Transverse colon (tissue), 4 donors: ENCODE results near the gene POU2F3. TPM values are rescaled to one million over a fixed set of nuclear protein-coding genes. Genes with fewer than 3 reads are reported as not detected.

Experiments used
- DNase-seq: peaks from one replicate; pipeline ENCODE4 v3.0.0-alpha.2; 2019
- H3K27ac ChIP-seq, 4 donors: fragments of 200-600 bp; sonication (generic); 2 replicates each; pipeline ENCODE4 v1.5.1; 2016 to 2018; ENCODE audit warnings: inconsistent platforms in 4 of 4
- H3K27me3 ChIP-seq: fragments of 200-600 bp; sonication (generic); 2 replicates; pipeline ENCODE4 v1.5.1; 2017; ENCODE audit warnings: inconsistent platforms
- H3K36me3 ChIP-seq, 4 donors: fragments of 200-600 bp; sonication (generic); 2 replicates each; pipeline ENCODE4 v1.5.1; 2017 to 2019; ENCODE audit warnings: inconsistent platforms in 4 of 4
- H3K4me1 ChIP-seq, 4 donors: fragments of 200-600 bp; sonication (generic); 2 replicates each; pipeline ENCODE4 v1.5.1; 2017 to 2020; ENCODE audit warnings: inconsistent platforms in 4 of 4
- H3K4me3 ChIP-seq, 4 donors: fragments of 200-600 bp; sonication (generic); 1 replicate in 1 of 4; 2 replicates in 3 of 4; pipeline versions ENCODE4 v1.5.1 to v1.6.1; 2017 to 2019; ENCODE audit warnings: inconsistent platforms in 4 of 4
- H3K9me3 ChIP-seq, 2 donors: fragments of 200-600 bp; sonication (generic); 2 replicates each; pipeline ENCODE4 v1.5.1; 2017 to 2019; ENCODE audit warnings: inconsistent platforms in 2 of 2
- EP300 ChIP-seq: sonication (generic); formaldehyde crosslinking; IDR thresholded peaks from one replicate; pipeline ENCODE4 v1.6.1; 2017; ENCODE audit warnings: antibody characterized with exemption, low read depth
- POLR2A ChIP-seq: fragments of 450-650 bp; IDR thresholded peaks from one replicate; pipeline ENCODE4 v1.6.1; 2016; ENCODE audit warnings: antibody characterized with exemption, mild to moderate bottlenecking, moderate library complexity
- POLR2AphosphoS5 ChIP-seq, 3 donors: sonication (generic); formaldehyde crosslinking; IDR thresholded peaks; one replicate each; pipeline ENCODE4 v1.6.1; 2016; ENCODE audit warnings: antibody characterized with exemption in 3 of 3
- WGBS, 2 donors: methylation state at CpG; one replicate each; pipeline ENCODE4 v1.1.5; 2018; ENCODE audit warnings: low coverage in 1 of 2; 5-methylcytosine and 5-hydroxymethylcytosine counted together
- in situ Hi-C, 4 donors: fragments of 200-750 bp; cut with MboI; loops; one replicate each; pipeline versions ENCODE4 v1.15.0 to v1.15.1; 2017; ENCODE audit warnings: low sequenced_read_pairs in 3 of 4, low pct_ligation_motif_present in 1 of 4, low pct_unique_long_range_greater_than_20kb in 1 of 4
- intact Hi-C: fragments of 100-400 bp; cut with DNase I; formaldehyde crosslinking; loops from one replicate; pipeline ENCODE4 v1.15.1; 2023; ENCODE audit warnings: low total_unique reads
- total RNA-seq, 4 donors: library from RNA; depleted of rRNA; stranded (reverse); fragments of >200 nt; gene quantifications; one replicate each; pipeline ENCODE4 v1.1.0, GENCODE V29; 2016
- TF ChIP-seq, protein P1 (sequence below), 5 experiments: fragments of 200-600 bp in 3 of 5; fragments of 450-650 bp in 2 of 5; sonication (generic) in 3 of 5; IDR thresholded peaks; 1 replicate in 2 of 5; 2 replicates in 3 of 5; pipeline ENCODE4 v1.5.1; 2016 to 2017; ENCODE audit warnings: antibody characterized with exemption in 5 of 5, inconsistent platforms in 3 of 5, mild to moderate bottlenecking in 2 of 5, moderate library complexity in 1 of 5

Gene POU2F3
- total RNA-seq, 4 donors from 2014 or later: 1.9 to 2.2 TPM; not detected in 2

DNA sequence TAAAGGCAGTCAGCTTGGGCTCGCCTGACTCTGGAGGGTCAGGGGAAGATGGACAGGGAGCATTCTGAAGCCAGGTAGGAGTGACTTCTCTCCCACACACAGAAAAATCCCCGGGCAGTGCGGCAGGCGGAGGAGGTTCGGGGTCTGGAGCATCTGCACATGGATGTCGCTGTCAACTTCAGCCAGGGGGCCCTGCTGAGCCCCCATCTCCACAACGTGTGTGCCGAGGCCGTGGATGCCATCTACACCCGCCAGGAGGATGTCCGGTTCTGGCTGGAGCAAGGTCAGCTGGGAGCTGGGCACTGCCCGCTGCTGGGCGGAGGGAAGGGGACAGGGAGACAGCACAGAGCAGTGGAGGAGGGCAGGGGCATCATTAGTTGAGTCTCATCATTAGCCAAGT is 13.2 kb upstream of the POU2F3 start:
- Histone ChIP-seq H3K27ac (no peak overlapping the region), H3K9me3 (no peaks in the 10 kb centered on the region), H3K27me3 (no peaks in the 10 kb centered on the region), H3K36me3 (peaks cover 0 to 8% (median 0%) of the 10 kb centered on the region in 4 donors), H3K4me3 (no peak overlapping the region), H3K4me1 (peaks cover 3 to 20% (median 8%) of the 10 kb centered on the region in 4 donors)
- no peak for DNase-seq
- TF ChIP-seq POLR2AphosphoS5 (IDR thresholded peaks at IDR 0.05) (no peak), EP300 (no peak), POLR2A (no peak)
- TF ChIP-seq, protein P1, sequence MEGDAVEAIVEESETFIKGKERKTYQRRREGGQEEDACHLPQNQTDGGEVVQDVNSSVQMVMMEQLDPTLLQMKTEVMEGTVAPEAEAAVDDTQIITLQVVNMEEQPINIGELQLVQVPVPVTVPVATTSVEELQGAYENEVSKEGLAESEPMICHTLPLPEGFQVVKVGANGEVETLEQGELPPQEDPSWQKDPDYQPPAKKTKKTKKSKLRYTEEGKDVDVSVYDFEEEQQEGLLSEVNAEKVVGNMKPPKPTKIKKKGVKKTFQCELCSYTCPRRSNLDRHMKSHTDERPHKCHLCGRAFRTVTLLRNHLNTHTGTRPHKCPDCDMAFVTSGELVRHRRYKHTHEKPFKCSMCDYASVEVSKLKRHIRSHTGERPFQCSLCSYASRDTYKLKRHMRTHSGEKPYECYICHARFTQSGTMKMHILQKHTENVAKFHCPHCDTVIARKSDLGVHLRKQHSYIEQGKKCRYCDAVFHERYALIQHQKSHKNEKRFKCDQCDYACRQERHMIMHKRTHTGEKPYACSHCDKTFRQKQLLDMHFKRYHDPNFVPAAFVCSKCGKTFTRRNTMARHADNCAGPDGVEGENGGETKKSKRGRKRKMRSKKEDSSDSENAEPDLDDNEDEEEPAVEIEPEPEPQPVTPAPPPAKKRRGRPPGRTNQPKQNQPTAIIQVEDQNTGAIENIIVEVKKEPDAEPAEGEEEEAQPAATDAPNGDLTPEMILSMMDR (IDR thresholded peaks at IDR 0.05): no peak
- in situ Hi-C loops (loop anchor here (5.0 to 10.0 kb wide), 3 partner anchors 49 to 54 kb away; no protein-coding TSS in a partner anchor), intact Hi-C loops (no loop called here)
- WGBS, 2 donors: 80 to 85% methylated on average over 1 to 13 of the region's 13 CpGs

DNA sequence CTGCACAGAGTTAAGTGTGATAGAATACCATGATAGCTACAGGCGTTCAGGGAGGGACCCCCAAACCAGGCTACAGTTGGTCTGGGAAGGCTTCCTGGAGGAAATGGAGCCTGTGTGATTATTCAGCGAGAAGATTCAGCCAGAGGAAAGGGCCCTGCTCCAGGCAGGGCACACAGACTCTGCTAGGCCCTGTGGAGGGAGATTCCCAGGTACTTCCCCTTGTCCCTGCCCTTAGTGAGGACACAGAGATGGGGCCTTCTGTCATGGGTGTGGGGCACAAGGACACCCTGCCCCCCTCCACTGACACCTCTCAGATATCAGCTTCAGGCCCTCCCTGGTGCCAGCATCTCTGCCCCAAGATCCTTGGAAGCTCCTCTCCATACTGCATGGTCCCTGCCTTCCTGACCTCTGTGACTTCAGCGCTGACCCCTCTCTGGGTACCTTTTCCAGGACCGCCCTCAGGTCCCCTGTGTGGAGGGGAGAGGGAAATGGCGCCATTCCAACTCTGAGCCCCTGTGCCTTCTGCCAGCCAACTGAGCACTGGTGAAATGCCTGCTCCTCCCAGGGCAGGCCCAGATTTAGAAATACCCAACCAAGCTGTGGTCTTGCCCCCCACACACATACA is 12.6 kb upstream of the POU2F3 start:
- Histone ChIP-seq H3K4me1 (peaks cover 0 to 16% (median 5%) of the 10 kb centered on the region in 4 donors), H3K27ac (no peak overlapping the region), H3K36me3 (peaks cover 0 to 8% (median 0%) of the 10 kb centered on the region in 4 donors), H3K9me3 (no peaks in the 10 kb centered on the region), H3K27me3 (no peaks in the 10 kb centered on the region), H3K4me3 (no peak overlapping the region)
- no peak for DNase-seq
- TF ChIP-seq, protein P1 (IDR thresholded peaks at IDR 0.05): no peak
- TF ChIP-seq EP300 (no peak), POLR2AphosphoS5 (IDR thresholded peaks at IDR 0.05) (no peak), POLR2A (no peak)
- intact Hi-C loops: no loop called here
- in situ Hi-C loops: loop anchor here (5.0 to 10.0 kb wide), 3 partner anchors 50 to 55 kb away; no protein-coding TSS in a partner anchor
- 89% methylated on average over 5 of the region's 5 CpGs; no CpG with 5 or more reads in 1 of the 2 donors for WGBS, 2 donors

DNA sequence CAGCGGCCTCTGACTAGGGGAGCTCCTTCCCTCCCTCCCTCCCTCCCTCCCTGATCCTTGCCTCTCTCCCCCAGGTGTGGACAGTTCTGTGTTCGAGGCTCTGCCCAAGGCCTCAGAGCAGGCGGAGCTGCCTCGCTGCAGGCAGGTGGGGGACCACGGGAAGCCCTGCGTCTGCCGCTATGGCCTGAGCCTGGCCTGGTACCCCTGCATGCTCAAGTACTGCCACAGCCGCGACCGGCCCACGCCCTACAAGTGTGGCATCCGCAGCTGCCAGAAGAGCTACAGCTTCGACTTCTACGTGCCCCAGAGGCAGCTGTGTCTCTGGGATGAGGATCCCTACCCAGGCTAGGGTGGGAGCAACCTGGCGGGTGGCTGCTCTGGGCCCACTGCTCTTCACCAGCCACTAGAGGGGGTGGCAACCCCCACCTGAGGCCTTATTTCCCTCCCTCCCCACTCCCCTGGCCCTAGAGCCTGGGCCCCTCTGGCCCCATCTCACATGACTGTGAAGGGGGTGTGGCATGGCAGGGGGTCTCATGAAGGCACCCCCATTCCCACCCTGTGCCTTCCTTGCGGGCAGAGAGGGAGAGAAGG is 11.1 kb upstream of the POU2F3 start:
- no peak for DNase-seq
- in situ Hi-C loops: loop anchor here (5.0 to 10.0 kb wide), 3 partner anchors 52 to 57 kb away; no protein-coding TSS in a partner anchor
- H3K4me1 ChIP-seq: peaks cover 0 to 18% (median 5%) of the 10 kb centered on the region in 4 donors
- no peaks in the 10 kb centered on the region for H3K27me3 ChIP-seq
- peaks cover 0 to 8% (median 0%) of the 10 kb centered on the region in 4 donors for H3K36me3 ChIP-seq
- H3K9me3 ChIP-seq: no peaks in the 10 kb centered on the region
- no peak overlapping the region for H3K27ac ChIP-seq
- 87% methylated on average over 11 of the region's 16 CpGs; no CpG with 5 or more reads in 1 of the 2 donors for WGBS, 2 donors
- TF ChIP-seq EP300 (no peak), POLR2AphosphoS5 (IDR thresholded peaks at IDR 0.05) (no peak)
- H3K4me3 ChIP-seq: no peak overlapping the region
- intact Hi-C loops: no loop called here

DNA sequence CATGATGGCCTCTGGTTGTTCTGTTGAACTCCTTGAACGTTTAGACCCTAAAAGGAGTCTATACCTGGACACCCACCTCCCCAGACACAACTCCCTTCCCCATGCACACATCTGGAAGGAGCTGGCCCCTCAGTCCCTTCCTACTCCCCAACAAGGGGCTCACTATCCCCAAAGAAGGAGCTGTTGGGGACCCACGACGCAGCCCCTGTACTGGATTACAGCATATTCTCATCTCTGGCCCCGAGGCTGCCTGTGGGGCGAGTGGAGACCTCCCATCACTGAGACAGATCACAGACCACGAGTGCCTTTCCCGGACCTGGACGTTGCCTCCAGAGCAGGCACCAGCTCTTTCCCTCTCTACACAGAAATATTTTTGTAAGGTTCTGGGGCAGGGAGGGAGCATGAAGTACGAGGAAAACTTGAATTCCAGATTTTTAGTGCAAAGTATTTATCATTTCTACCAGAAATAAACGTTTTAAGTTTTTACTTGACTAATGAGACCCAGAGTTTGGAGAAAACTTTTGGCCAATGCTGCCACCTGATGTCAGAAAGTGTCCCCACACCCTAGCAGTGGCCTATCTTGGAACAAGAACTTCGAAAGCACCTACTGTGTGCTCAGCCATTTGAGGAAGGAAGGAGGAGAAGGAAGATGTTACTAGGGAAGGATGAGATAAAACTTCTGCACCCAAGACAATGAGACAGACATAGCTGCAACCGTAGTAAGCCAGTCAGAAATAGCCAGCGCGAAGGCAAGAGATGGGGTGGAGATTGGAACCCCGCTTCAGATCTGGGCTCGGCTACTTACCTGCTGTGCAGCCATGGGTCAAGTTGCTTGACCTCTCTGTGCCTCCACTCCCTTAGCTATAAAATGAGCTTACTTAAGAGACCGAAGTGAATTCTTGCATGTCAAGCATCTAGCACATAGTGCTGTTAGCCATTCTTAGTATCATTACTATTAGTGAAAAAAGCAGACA is 10.2 kb upstream of the POU2F3 start:
- 34 to 64% methylated on average over 3 to 17 of the region's 17 CpGs for WGBS, 2 donors
- Histone ChIP-seq H3K36me3 (peaks cover 0 to 8% (median 0%) of the 10 kb centered on the region in 4 donors), H3K4me3 (no peak overlapping the region), H3K27me3 (no peaks in the 10 kb centered on the region), H3K27ac (no peak overlapping the region), H3K9me3 (no peaks in the 10 kb centered on the region), H3K4me1 (peaks cover 0 to 16% (median 3%) of the 10 kb centered on the region in 4 donors)
- intact Hi-C loops: loop anchor here (2.0 to 5.0 kb wide), 2 partner anchors 57 to 243 kb away; no protein-coding TSS in a partner anchor
- no peak for DNase-seq
- in situ Hi-C loops: loop anchor here (5.0 to 10.0 kb wide), 5 partner anchors 52 to 75 kb away; no protein-coding TSS in a partner anchor
- TF ChIP-seq POLR2A (no peak), EP300 (no peak), POLR2AphosphoS5 (IDR thresholded peaks at IDR 0.05) (no peak)
- TF ChIP-seq, protein P1 (IDR thresholded peaks at IDR 0.05): peak; percentile 54 to 69 (median 64)
